IMR-90 (cell line): ENCODE measurements around the gene ABO.

ENCODE experiments used
- BHLHE40 ChIP-seq: fragments of 150-350 bp; IDR thresholded peaks from 2 replicates; pipeline ENCODE4 v1.6.1; 2016; ENCODE audit warnings: mild to moderate bottlenecking, low read depth, low read length
- CEBPB ChIP-seq: IDR thresholded peaks from 2 replicates; pipeline ENCODE4 v1.6.1; 2012; ENCODE audit warnings: low read depth, low read length, improper control_type of control experiment
- CHD1 ChIP-seq: IDR thresholded peaks from 2 replicates; pipeline ENCODE4 v1.6.1; 2012; ENCODE audit warnings: low read depth, low read length, improper control_type of control experiment
- CTCF ChIP-seq: conservative IDR thresholded peaks from 2 replicates; pipeline ENCODE4 v1.5.1; 2012; ENCODE audit warnings: mild to moderate bottlenecking, low read depth, low read length, improper control_type of control experiment
- ELK1 ChIP-seq: fragments of 150-350 bp; IDR thresholded peaks from 2 replicates; pipeline ENCODE4 v1.6.1; 2016; ENCODE audit warnings: low read depth, mild to moderate bottlenecking, low read length, moderate library complexity, borderline replicate concordance
- MAZ ChIP-seq: IDR thresholded peaks from 2 replicates; pipeline ENCODE4 v1.6.1; 2012; ENCODE audit warnings: low read depth, mild to moderate bottlenecking, low read length, improper control_type of control experiment, moderate library complexity, borderline replicate concordance
- MXI1 ChIP-seq: IDR thresholded peaks from 2 replicates; pipeline ENCODE4 v1.6.1; 2012; ENCODE audit warnings: low read depth, mild to moderate bottlenecking, low read length, moderate library complexity, borderline replicate concordance
- NFE2L2 ChIP-seq: fragments of 150-350 bp; IDR thresholded peaks from 2 replicates; pipeline ENCODE4 v1.6.1; 2016; ENCODE audit warnings: low read depth, mild to moderate bottlenecking, low read length
- POLR2A ChIP-seq: IDR thresholded peaks from 2 replicates; pipeline ENCODE4 v1.6.1; 2012; ENCODE audit warnings: mild to moderate bottlenecking, low read depth, low read length
- RAD21 ChIP-seq: IDR thresholded peaks from 2 replicates; pipeline ENCODE4 v1.6.1; 2012; ENCODE audit warnings: low read length, improper control_type of control experiment
- RFX5 ChIP-seq: IDR thresholded peaks from 2 replicates; pipeline ENCODE4 v1.8.0; 2012; ENCODE audit warnings: low read depth, mild to moderate bottlenecking, low read length, moderate library complexity
- USF2 ChIP-seq: fragments of 150-350 bp; IDR thresholded peaks from 2 replicates; pipeline ENCODE4 v1.6.1; 2017; ENCODE audit warnings: mild to moderate bottlenecking, antibody characterized with exemption, low read length, low read depth

GRCh38 chr9:133261753-133262120 is 13.3 kb downstream of the ABO start:
- TF ChIP-seq CTCF = no peak
- no peak for TF ChIP-seq MXI1
- no peak for TF ChIP-seq BHLHE40
- TF ChIP-seq POLR2A = no peak
- no peak for TF ChIP-seq MAZ
- TF ChIP-seq RAD21 = no peak
- TF ChIP-seq RFX5 = no peak
- TF ChIP-seq CEBPB = no peak
- TF ChIP-seq ELK1 = no peak
- no peak for TF ChIP-seq CHD1
- TF ChIP-seq NFE2L2 = no peak
- no peak for TF ChIP-seq USF2
